Peyer's patch (tissue), 4 donors: ENCODE data around the gene PODN.

Source experiments
- CTCF ChIP-seq, 6 experiments: fragments of 450-650 bp in 4 of 6; fragments of 200-600 bp in 2 of 6; sonication (generic) in 1 of 6; IDR thresholded peaks; one replicate each; pipeline ENCODE4 v1.5.1; 2017 to 2019; ENCODE audit warnings: antibody characterized with exemption in 6 of 6, mild to moderate bottlenecking in 3 of 6, moderate library complexity in 1 of 6
- POLR2A ChIP-seq, 2 donors: fragments of 450-650 bp; IDR thresholded peaks; one replicate each; pipeline ENCODE4 v1.5.1; 2017; ENCODE audit warnings: antibody characterized with exemption in 2 of 2, mild to moderate bottlenecking in 2 of 2, moderate library complexity in 2 of 2

GRCh38 chr1:53025034-53025768 is 36.8 kb upstream of the PODN start:
- TF ChIP-seq CTCF (IDR thresholded peaks at IDR 0.05) (no peak), POLR2A (IDR thresholded peaks at IDR 0.05) (no peak)
